UCSD-AML1 (cell line): ENCODE results near the gene OR1F1.
"Not testable (repeated sequence)": the region's sequence is repeated elsewhere in the genome, so short reads cannot be mapped to it uniquely, and the experiment has no call there.

ENCODE experiments used
- DNase-seq: peaks from one replicate; lab custom pipeline; 2025; ENCODE audit not compliant: unreplicated experiment; lab: John Stamatoyannopoulos, UW

The OR1F1 gene

DNA sequence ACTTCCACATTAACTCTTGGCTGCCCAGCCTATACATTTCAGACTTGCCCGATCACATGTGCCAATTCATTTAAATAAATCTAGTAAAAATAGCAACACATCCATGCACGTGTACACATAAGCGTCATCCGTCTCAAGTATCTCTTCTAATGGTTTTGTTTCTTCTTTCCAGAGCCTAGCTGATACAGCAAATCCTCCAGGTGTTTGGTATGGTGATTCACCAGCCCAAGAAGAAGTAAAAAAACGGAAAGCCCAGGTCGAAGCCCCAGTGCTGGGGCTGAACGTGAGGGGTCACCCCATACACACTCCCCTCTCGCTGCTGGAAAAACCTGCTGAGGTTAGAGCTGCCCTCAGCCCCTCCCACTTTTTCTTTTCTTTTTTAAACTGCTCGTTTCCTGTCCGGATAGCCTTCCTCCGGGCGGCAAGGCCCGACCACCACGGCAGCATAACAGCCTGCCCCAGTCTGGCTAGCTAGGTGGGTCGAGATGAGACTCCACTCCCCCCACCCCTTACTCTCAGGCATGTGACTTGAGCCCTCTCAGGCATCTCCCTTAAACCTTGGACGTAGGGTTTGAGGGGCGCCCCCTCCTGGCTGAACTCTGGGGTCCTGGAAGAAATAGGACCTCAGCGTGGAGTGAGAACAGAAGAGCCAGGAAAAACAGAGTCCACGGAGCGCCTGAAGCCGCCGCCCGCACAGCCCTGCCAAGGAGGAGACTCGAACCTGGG is 13.9 kb upstream of the OR1F1 start:
- DNase-seq: peak; percentile 80

- DNase-seq: no peak
Observed at GRCh38 chr16:3174618-3175148, 13.3 kb upstream of the OR1F1 start.

DNA sequence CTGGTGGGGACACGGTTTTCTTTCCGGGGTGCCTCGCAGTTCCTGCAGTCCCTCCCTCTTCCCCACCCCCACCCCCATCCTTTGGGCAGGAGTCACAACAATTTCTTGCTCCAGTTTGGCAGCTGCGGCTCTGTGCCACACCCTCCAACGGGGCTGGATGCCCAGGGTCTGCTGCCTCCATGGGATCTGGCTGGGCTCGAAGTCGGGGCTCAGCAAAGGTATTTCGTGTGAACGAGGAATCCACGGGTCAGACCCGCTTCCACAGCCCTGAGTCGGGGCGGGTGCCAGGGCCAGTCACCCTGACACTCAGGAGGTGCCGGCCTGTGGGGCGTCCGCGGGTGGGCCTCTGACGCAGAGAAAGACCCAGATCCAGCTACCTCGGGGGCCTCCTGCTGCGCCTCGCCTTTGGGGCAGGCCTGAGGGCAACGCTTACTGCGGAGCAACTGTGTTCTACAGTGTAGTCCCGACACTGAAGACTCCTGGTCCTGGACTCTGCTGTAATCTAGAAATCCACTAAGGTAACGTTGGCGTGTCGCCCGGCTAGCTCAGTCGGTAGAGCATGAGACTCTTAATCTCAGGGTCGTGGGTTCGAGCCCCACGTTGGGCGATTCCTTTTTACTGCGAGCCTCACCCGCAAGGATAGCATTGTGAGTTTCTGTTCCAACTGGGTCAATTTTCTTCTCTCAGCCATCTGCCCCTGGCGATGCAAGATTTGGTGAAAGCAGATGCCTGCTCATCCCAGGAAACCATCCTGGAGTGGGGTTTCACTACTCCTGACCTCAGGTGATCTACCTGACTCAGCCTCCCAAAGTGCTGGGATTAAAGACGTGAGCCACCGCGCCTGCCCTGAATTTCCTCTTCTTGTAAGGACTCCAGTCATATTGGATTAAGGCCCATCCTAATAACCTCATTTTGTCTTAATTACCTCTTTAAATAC is 12.6 kb upstream of the OR1F1 start:
- peak; percentile 68 for DNase-seq

DNA sequence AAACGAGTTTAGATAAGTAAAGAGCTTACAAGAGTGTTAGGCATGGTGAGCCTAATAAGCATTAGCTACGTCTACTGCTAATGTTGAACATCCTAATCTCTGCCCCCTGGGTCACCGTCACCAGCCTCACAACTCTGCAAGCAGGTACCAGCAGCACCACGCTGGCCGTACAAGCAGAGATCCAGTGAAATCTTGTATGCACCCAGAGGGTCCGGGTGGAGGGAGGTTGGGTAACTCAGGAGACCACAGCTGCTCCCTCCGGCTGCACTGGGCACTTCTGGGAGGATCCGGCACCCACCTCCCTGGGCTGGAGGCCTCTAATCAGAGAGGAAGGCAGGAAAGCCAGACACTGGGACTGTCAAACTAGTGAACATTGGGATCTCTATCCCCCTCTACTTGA is 8.4 kb upstream of the OR1F1 start:
- DNase-seq: no peak

DNA sequence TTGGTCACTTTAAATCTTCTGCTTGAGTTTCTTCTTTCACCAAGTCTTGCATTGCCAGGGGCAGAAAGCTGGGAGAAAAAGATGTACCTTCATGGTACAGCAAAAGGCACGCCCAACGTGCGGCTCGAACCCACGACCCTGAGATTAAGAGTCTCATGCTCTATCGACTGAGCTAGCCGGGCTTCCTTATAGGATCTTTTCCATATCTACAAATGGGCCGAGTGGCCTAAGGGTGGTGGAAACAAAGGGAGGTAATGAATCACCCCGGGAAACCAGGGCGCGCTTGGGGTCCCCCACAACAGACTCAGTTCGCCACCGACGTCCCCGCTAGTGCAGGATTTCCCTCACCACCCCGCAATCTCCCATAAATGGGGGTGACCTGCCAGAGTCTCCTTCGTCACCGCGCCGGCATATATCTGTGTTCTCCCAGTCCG is 7.5 kb upstream of the OR1F1 start:
- DNase-seq: no peak

- not testable (repeated sequence) for DNase-seq
Observed at GRCh38 chr16:3182293-3182607, 5.8 kb upstream of the OR1F1 start.

DNA sequence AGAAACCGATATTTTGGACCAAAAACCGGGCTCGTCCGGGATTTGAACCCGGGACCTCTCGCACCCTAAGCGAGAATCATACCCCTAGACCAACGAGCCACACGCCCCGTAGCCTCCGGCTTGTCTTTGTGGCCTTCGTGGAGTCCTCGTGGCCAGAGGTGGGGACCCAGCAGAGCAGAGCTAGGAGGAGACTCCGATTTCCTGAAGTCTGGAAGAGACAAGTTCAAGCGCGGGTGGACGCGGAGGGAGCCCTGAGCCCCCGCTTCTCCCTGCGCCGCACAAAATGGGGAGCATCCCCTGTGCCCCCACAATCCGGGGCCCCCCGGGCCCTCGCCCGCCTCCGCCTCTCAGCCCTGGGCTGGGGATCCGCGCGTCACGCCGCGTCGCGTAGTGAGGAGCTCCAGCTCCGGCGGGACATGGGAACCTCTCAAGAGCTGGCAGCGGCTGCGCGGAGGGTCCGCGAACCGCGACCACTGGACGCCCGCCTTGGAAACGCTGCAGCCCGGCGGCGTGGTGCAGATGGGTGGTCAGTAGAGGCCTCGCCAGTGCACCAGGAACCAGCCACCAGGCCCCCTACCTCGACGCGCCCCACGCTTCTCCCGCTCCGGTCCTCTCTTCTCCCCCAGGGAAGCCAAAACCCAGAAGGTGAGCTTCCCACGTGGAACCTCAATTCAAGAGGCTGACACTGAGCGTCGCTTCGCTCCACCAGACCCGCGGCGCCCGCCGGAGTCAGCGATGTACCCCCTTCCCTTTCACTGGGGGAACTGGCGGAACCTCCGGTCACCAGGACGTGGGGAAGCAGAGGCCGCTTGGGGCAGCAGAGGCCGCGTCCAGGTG is 5.2 kb upstream of the OR1F1 start:
- peak; percentile 79 for DNase-seq

GRCh38 chr16:3183445-3184139 is 4.4 kb upstream of the OR1F1 start:
- no peak for DNase-seq

DNA sequence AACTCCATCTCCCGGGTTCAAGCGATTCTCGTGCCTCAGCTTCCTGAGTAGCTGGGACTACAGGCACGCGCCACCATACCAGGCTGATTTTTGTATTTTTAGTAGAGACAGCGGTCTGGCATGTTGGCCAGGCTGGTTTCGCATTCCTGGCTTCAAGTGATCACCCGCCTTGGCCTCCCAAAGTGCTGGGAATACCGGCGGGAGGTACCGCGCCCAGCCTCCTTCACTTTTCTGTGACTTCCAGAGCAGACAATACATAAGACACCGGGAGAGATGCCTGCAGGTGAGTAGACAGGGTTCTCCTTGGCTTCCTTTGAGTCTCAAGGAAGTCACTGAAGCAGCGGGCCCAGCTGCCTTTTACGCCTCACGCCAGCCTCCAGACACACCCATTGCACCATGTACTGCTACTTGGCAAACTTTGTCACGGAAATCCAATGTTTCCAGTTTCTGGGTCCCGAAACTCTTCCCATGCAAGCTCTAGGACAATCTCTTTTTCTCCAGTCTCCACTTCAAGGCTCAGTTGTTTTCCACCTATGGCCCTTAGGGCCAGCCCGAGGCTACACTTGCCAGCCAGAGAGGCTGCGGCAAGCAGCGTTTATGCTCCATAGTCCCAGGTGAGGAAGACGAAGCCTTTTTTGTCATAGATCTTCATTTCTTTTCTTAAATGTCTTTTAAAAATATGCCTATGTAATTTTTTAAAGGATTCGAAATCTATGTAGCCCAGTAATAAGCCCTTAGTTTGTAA is 886 bp upstream of the OR1F1 start:
- DNase-seq: no peak

- DNase-seq: no peak
Observed at GRCh38 chr16:3188675-3188924, 596 bp downstream of the OR1F1 start.

DNA sequence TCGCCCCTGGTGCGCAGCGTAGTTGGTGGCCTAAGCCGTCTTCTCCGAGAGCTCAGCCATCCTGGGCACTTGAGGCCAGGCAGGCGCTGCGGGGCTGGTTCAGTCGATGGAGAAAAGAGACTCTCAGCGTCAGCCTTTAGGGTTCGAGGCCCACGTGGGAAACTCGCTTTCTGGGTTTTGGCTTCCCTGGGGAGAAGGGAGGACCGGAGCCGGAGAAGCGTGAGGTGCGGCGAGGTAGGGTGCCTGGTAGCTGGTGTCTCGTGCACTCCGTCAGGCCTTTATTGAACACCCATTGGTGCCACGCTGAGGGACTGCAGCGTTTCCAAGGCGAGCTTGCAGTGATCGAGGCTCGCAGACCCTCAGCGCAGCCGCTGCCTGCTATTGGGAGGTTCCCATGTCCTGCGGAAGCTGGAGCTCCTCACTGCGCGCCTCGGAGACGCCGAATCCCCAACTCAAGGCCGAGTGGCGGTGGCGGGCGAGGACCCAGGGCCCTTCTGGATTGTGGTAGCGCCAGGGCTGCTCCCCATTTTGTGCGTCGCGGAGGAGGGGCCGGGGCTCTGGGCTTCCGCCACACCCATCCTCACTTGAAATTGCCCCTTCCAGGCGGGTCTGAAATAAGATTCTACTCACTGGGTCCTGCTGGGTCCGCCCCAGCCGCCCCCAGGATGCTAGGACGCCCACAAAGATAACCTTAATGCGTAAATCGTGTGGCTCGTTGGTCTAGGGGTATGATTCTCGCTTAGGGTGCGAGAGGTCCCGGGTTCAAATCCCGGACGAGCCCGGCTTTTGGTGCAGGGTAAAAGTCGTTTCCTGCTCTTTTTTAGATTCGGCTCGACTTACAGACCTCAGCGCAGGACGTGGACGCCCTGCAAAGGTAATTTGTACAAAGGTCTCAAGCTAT is 1.2 kb downstream of the OR1F1 start:
- DNase-seq: no peak

- no peak for DNase-seq
Observed at GRCh38 chr16:3189869-3190268, 1.9 kb downstream of the OR1F1 start.

DNA sequence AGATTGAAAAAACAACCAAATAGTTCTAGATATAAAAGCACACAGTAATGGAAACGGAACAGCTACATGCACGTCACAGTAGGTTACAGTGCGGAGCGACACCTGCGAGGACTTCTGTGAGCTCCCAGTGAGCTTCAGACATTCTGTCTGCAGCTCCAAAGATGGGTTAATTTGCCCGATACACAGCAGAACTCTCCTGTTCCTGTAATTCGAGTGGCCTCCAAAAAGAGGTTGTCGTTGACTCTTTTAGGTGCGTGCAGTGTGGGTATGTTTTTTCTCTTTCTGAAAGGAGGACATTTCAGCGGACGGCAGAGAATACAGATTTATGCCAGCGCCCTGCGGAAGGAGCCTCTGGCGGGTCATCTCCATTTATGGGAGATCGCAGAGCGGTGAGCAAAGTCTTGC is 2.9 kb downstream of the OR1F1 start:
- DNase-seq: no peak

GRCh38 chr16:3192476-3193019 is 4.5 kb downstream of the OR1F1 start:
- DNase-seq: no peak

GRCh38 chr16:3193221-3194212 is 5.5 kb downstream of the OR1F1 start:
- DNase-seq: no peak

DNA sequence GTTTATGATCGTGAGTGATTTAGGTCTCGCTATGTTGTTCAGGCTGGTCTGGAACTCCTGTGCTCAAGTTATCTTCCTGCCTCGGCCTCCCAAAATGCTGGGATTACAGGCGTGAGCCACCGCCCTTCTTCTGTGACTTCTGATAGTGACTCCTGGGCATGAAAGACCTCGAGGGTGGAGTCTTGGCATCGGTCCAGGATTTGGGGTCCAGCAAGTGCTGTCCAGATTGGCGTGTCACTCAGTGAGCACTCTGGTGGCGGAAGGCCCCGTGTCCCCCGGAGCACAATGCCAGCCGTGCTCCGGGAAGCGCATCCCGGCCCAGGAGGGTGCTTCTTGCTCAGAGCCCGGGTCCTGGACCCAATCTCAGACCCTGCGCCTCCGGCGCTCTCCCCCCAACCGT is 6.8 kb downstream of the OR1F1 start:
- no peak for DNase-seq

DNA sequence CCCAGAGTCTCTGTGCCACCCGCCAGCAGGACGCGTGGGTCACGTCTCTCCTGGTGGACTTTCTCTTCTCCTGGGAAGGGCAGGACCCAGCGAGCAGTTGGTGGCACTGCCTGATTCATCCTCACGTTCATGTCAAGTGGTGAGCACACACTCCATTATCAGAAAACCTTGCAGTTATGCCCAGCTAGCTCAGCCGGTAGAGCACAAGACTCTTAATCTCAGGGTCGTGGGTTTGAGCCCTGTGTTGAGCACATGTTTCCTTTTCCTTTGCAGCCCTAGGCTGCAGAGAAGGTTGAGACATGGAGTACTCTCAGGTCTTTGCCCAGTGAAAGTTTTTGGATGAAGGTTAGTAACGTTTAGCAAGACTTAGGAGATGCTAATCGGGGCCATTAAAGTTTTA is 8.0 kb downstream of the OR1F1 start:
- DNase-seq: no peak
